Suppressor macrophage (primary cell): ENCODE measurements around the gene CLASP1.
A peak's percentile ranks its signal among the peaks of the same experiment; 100 is the strongest.
"Not testable (repeated sequence)": the region's sequence is repeated elsewhere in the genome, so short reads cannot be mapped to it uniquely, and the experiment has no call there.

Experiments
- DNase-seq, 4 experiments: peaks; one replicate each; pipeline ENCODE4 v3.0.0-alpha.2; 2020 to 2022

The CLASP1 gene

DNA sequence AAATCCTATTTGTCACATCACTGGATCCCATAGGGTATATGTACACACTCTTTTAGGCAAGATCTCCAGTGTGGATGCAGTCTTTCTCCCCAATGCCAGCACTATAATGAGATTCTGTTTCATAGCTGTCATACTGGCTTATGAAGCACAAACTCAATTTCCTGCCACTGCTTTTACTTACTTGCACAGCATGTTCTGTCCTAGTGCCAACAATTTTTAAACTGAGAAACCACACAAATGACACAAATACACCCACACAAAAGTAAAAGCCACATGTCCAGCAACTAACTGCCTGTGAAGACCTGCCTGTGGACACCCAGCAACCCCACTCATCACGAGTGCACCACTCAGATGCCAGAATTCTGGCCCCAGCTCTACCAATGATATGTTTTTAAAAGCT, 148.2 kb downstream of the CLASP1 start:
- no peak for DNase-seq

DNA sequence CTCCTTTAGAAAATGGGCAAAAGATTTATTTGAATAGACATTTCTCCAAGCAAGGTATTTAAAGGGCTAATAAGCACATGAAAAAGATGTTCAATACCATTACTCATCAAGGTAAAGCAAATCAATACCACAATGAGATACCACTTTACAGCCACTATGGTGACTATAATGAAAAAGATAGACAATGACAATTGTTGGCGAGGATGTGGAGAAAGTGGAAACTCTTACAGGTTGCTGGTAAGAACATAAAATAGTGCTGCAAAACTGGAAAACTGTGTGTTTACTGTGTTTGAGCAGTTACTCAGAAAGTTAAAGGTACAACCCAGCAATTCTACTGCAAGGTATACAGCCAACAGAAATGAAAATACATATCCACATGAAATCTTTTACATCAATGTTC, 150.5 kb downstream of the CLASP1 start:
- DNase-seq: no peak

DNA sequence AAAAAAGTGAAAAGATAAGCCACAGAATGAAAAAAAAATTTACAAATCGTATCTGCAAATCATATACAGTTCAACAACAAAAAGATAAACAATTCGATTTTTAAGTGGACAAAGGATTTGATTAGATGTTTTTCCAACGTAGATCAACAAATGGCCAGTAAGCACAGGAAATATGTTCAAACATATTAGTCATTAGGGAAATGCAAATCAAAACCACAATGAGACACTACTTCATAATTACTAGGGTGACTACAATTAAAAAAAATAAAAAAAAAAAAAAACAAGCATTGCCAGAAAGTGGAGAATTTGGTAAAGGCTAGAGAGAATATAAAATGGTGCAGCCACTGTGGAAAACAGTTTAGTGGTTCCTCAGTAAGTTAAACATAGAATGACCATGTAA, 156.9 kb downstream of the CLASP1 start:
- no peak for DNase-seq

DNA sequence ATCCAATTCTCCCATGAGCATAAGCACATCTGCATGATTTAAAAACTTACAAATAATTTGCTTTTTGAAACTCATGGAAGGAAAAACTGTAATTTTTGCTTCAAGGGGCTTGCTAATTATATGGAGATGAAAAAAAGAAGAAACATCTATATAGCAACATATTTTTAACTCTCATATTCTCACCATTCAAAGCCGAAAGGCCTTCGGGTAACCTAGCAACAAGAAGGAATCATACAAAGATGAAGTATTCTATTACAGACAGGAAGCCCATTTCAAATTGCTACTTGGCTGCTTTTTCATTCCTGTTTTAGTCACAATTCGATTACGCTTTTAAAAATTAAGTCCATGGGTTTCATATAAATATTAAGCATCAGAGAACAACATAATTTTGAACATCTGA, 157.7 kb downstream of the CLASP1 start:
- no peak for DNase-seq

DNA sequence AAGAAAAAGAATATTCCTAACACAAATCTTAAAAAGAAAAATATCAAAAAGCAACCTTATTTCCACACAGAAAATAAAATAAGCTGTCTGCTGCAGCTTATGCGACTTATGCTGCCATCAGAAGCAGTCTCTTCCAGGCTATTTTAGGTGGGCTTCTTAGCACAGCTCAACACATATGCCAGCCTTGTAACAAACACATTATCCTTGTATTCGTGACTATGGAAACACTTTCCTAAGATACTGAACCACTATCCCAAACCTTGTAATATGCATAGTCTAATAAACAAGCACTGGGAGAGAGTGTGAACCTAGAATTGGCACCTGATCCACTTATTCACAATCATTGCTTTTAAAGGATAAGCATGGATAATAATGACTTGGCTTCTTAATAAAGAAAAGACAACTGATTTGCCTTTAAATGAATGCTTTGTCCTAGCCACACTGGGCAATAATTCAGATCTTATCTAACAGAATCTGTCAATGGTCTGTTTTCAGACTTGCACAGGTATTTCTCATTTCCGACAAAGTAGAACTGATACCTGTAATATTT, 158.6 kb downstream of the CLASP1 start:
- no peak for DNase-seq

DNA sequence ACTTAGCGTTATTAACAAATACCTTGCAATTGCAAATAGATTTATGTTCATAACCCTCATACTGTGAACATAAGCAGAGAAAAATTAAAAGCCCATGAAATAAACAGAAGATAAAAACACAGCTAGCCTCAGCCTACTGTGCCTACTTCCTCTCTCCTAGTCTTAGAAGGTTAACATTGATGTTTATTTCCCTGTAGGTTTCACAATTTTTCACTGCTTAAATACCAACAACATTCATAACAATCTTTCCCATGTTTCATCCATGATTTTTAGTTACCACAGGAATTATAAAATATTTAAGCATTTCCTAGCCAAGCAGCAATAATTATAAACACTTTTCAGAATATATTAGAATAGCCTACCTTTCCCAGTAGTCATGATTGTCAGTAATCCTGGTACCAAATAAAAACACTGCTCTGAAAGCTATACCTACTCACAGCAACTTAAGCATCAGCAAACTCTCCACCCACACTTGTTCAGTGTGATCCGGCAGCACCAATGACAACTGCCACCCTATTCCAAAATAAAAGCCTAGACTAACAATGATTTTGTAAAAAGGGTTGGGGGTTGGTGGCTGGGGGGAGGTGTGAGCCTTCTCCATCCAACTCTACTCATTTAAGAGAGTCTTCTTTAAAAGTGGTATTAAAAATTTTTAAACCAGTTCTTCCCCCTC, 159.2 kb downstream of the CLASP1 start:
- peak in 2 of 4 experiments; percentile 24 to 27 for DNase-seq

DNA sequence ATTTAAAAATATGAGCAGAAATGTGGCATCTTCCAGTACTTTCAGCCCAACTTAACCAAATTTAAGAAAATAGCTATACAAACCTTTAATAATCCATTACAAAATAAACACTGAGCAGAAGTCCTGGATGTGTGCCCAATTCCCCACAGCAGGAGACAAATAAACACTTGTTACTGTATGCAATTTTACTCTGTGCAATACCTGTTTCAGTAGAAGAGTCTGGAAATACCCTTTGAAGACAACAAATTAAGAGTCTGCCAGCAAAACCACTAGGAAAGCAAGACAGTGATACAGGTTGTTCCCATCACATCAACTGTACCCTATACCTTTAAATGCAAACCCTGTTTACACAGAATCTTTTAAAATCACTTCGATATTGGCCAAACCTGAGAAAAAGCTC, 160.0 kb downstream of the CLASP1 start:
- no peak for DNase-seq

DNA sequence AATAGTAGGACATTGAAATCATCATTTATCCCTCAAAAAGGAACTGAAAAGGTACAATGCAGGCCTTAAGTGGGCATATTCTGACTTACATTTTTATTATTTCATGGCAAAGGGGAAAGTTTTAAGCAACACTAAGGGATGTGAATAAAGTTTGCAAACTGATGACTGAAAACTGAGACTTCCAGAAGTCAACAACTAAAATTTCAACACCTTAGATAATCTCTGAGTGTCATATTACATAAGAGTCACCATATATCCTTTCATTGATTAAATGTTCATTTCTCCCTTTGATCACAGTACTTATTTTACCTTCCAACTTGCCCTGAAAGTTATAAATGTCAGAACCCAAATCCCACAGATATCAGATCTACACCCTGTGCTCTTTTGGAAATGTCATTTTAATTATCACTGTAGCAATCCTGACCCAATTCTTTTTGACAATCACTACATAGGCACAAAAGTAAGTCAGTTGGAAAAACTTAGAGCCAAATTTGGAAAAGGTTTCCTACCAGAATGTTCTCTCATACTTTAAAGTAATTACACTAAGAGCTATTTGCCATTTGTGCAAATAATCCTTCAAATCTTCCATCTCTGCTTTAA, 163.0 kb downstream of the CLASP1 start:
- no peak for DNase-seq

DNA sequence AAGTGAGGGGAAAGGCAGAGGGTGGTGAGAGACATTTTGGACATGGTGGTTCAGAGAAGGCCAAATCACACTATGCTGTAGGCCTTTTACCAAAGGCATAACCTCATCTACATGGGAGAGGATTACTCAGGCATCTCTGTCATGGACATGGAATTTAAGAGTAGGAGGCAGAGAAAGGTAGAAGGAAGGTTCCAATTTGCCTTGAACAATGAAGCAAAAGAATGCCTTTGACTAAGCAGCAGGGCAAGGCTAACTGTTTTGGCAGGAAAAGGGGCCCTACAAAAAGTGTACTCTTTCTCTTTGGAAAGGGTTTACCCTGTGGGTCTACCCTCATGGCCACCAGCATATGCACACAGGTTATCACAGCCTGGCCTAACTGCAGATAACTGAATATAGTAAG, 164.2 kb downstream of the CLASP1 start:
- no peak for DNase-seq

DNA sequence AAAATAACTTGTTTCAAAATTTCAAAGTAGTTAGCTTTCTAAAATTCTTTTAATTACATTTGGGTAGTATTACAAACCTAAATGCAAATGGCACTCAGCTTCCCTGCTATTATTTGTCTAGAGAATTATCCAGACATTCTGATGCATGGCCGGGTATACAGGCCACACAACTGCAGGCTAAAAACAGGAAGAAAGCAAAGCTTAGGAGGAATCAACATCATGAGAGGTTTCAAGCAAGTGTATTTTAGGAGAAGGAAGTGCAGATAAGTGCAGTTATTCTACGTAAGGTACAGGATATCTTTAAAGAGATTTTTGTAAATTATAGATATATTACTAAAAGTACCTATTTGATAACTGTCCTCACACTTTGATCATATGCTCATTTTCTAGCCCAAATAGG, 165.4 kb downstream of the CLASP1 start:
- DNase-seq: peak; percentile 15 to 53 (median 44)

DNA sequence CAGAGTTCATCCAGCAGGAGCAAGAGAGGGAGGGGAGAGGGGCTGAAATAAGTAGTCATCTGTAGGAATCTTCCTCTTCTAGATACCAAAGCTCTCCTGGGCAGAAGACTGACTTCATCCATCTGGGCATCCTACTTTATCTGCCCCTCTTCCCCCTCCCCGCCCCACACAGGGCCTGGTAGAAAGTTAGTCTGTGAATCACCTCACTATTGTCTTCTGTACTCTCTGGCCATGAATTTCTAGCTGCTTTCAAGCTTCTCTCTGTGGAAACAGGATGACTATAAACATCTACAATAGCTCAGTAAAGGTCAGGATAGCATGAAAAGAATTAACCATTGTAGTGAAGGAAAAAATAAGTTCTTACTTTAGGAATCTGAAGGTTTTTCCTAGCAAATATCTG, 166.2 kb downstream of the CLASP1 start:
- DNase-seq: no peak

DNA sequence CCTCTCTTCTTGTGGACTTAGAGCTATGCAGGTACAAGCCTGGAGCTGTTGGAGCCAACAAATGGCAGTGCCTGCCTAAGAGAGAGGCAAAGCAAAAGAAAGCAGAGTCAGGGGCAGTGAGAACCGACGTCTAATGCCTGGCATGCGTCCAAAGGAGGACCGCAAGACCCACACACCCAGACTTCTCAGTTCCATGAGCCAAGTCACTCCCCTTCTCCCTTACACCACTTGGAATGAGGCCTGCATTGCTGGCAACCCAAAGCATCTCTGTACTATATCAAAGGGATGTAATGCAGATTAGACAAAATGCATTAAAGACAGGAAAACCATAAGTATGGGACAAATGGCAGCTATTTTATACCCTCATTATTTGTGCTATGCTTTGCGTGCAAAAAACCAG, 168.4 kb downstream of the CLASP1 start:
- no peak for DNase-seq

DNA sequence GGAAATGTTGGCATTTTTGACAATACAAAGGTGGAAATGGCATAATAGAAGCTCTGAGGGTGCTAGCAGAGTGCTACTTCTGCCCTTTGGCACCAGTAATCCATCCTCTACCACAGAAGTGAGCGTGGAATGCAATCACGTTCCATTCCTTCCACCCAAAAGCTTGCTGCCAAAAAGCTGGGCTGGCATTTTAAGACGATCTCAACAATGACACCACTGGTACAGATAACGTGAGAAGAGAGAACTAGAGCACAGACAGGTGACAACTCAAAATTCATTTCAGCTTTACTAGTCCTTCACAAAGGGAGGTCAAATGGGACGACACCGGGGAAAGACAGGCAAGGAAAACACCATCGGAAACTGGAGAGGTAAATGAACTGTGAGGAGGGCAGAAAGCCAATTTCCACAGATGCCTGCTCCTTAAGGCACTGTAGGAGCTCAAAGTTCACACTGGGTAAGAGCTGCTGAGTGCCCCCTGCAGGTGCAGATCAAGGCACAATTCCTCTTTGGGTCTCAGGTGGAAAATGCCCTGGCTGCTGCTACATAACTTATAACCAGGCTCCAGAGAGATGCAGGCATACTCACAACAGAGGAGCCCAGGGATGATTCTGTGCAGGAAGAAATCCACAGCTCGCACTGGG, 169.3 kb downstream of the CLASP1 start:
- no peak for DNase-seq

DNA sequence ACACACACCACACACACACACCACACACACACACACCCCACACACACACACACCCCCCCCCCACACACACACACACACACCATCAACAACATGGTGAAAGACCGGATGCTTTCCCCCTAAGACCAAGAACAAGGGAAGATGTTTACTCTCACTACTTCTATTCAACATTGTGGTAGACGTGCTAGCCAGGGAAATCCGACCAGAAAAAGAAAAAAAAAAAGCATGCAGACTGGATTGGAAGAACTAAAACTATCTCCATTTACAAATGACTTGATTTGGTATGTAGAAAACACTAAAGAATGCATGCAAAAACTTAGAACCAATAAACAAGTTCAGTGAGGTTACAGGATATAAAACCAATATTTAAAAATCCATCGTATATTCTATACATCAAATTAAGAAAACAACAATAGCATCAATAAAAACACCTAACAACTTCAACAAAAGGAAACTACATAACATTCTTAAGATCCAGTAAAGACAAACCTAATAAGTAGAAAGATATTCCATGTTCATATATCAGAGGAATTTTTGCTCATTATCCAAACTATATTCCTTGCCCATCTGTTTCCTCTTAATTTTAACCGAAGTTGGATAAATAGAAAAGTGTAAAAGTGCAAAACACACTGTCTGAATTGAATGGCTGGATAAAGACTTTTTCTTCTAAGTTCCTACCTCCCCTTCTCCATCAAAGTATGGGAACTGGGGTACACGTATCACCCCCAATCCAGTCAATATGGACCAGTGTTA, 170.1 kb downstream of the CLASP1 start:
- DNase-seq: no peak

DNA sequence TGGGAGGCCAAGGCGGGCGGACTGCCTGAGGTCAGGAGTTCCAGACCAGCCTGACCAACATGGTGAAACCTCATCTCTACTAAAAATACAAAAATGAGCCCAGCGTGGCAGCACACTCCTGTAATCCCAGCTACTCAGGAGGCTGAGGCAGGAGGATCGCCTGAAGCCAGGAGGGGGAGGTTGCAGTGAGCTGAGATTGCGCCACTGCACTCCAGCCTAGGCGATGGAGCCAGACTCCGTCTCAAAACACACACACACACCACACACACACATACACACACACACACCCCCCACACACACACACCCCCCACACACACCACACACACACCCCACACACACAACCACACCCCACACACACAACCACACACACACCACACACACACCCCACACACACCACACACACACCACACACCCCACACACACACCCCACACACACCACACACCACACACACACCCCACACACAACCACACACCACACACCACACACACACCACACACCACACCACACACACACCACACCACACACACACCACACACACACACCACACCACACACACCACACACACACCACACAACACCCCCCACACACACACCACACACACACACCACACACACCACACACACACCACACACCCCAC, 170.8 kb downstream of the CLASP1 start:
- DNase-seq: not testable (repeated sequence)

DNA sequence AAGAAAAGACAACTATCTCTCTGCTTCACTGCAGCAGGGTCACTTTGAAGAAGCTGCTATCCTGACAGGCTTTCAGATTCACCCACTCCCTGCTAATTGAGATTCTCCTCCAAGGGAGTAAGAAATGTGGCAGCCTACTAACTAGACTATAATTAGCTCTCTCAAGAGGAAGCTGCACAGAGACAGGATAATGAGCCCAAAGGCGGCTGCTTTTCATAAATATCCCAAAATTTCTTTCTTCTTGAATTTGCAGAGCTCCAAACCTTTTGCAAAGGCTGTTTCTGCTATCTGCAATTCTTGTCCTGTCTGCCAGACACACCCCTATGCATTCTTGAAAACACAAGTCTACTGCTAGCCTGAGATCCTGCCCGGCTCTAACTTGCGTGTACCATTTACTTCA, 172.6 kb downstream of the CLASP1 start:
- peak in 3 of 4 experiments; percentile 14 to 29 (median 23) for DNase-seq

DNA sequence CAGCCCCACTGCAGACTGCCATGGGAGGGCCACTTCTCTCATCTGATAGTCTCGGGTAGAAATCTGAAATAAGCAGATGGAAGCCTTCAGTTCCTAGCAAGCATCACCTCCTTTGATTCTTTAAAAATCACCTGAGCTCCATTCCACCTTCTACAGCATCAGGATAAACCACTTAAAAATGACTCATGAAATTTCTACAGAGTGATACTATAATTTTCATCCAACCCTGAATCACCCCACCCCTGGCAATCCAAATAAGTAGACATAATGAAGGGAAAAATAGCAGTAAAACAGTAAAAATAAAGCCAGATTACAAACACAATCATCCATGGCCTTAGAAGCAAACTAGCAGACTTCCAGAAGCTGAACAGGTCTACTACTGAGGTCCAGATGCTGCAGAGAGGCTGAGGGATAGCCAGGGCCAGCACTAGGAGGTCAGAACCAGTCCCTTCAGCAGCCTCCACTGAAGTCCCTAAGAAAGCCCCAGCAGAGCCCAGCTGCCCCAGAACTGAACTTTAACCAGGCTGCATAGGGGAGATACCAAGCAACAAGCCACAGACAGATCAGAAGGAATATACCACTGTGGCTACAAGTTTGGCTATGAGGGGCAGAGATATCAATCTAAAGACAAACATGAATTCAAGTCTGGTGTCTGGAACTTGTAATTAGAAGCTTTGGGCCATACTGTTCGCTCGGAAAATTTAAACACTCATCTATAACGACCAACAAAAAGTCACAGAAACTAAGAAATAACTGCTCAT, 173.3 kb downstream of the CLASP1 start:
- no peak for DNase-seq

DNA sequence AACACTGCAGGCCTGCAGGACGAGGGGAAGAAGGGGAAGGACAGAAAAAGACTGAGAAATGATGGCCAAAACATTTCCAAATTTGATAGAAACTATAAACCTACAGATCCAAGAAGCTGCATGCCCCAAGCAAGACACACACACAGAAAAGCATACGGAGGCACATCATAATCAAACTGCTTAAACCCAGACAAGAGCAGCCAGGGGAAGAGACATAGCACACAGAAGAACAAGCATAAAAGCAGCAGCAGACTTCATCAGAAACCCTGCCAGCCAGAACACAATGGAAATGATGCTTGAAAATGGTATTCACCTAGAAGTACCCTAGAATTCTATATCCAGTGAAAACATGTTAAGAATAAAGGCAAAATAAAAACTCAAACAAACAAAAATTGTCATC, 175.8 kb downstream of the CLASP1 start:
- no peak for DNase-seq

DNA sequence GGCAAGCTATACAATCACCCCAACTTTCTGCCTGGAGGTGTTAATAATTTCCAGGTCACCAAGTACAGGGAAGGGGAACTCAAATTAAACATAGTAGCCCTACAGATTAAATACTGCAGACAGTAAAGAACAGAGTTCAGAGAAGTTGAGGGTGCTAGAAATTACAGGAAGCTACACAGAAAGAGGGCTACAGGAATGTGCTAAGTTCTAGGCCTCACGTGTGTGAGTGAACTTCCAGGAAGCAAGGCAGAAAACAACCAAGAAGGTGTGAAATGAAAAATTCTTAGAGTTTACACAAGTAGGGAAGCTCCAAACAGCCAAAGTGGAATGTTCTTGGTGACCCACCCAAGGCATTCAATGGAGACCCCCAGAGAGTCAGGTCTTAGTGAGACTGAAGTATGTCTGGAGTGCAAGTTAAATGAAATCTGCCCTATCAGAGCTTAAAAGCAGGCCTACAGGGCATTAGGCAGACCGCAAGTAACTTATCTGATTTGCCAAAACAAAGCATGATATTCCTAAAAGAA, 176.7 kb downstream of the CLASP1 start:
- DNase-seq: no peak

DNA sequence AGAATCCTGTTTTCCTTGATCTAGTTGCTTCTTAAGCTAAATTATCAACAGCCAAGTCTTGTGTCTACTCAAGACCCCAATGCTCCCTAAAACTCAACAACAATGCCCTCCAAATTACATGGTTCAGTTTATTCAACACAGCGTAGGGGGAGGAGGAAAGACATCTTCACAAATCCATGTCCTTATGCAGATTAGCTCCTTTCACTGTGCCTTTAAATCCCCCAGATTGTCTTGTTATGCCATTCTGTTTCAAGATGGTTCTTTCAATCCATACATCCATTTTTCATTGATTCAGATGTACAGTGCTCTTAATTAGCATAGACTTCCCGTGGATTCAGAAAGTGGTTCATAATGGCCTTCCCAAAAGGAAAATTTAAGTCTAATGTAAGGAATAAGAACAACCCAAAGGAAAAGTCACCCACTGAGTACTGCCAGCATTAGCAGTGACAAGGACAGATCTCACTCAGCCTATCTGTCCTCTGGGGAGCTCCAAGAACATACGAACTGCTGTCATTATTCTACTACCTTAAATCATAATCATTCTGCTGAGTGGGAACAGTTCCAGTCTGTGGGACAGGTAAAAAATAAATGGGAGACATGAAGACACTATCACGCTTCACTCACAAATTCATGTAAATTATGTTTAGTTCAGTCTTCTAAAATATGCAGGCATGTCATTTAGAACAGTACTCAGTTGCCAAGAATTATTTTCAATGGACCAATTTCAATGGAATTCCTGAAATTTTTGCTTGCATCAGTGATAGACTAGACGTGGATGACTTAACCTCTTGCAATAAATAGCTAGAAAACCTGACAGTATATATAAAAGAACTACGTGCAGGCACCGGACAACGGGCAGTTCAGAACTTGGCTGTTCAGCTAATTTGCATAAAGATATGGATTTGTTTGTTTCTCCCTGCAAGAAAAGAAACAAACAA, 177.5 kb downstream of the CLASP1 start:
- no peak for DNase-seq

DNA sequence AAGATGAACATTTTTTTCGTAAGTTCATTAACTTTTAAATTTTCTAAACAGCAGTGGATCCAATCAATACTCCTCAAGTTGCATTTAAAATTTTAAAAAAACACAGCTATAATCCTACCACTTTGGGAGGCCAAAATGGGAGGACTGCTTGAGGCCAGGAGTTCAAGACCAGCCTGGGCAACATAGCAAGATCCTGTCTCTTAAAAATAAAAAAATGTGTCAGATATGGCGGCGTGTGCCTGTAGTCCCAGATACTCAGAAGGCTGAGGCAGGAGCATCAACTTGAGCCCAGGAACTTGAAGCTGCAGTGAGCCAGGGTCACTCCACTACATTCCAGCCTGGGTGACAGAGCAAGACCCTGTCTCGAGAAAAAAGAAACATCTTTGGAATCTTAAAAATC, 178.3 kb downstream of the CLASP1 start:
- no peak for DNase-seq
